NK-92 (cell line): ENCODE data around the gene KRT12.
"Not testable (repeated sequence)": the region's sequence is repeated elsewhere in the genome, so short reads cannot be mapped to it uniquely, and the experiment has no call there.

Experiments used
- DNase-seq: peaks from one replicate; lab custom pipeline; 2025; ENCODE audit not compliant: unreplicated experiment; lab: John Stamatoyannopoulos, UW

The KRT12 gene

GRCh38 chr17:40884708-40885512 is 17.9 kb upstream of the KRT12 start, which contains the start of gene KRT20:
KRT20 (minus strand) TSS chr17:40885242; CDS start chr17:40885185, 57 bp downstream.
- no peak for DNase-seq

GRCh38 chr17:40883626-40884334 is 16.8 kb upstream of the KRT12 start:
- DNase-seq, result no peak

- DNase-seq, result no peak
Measured at GRCh38 chr17:40883031-40883430, 16.0 kb upstream of the KRT12 start.

- DNase-seq, result no peak
Measured at GRCh38 chr17:40879026-40879425, 12.0 kb upstream of the KRT12 start.

- DNase-seq, result no peak
Measured at GRCh38 chr17:40878044-40878443, 11.0 kb upstream of the KRT12 start.

GRCh38 chr17:40873801-40874200 is 6.8 kb upstream of the KRT12 start:
- no peak for DNase-seq

- no peak for DNase-seq
Measured at GRCh38 chr17:40873255-40873654, 6.2 kb upstream of the KRT12 start.

GRCh38 chr17:40872416-40872815 is 5.4 kb upstream of the KRT12 start:
- DNase-seq, result no peak

- DNase-seq, result no peak
Measured at GRCh38 chr17:40871316-40871715, 4.3 kb upstream of the KRT12 start.

- no peak for DNase-seq
Measured at GRCh38 chr17:40870136-40870535, 3.1 kb upstream of the KRT12 start.

GRCh38 chr17:40864661-40865390 is 2.2 kb downstream of the KRT12 start:
- no peak for DNase-seq

GRCh38 chr17:40862985-40863733 is 3.9 kb downstream of the KRT12 start:
- DNase-seq, result no peak

- no peak for DNase-seq
Measured at GRCh38 chr17:40859536-40859935, 7.5 kb downstream of the KRT12 start.

- not testable (repeated sequence) for DNase-seq
Measured at GRCh38 chr17:40858667-40859066, 8.4 kb downstream of the KRT12 start.

GRCh38 chr17:40857535-40857934 is 9.5 kb downstream of the KRT12 start:
- no peak for DNase-seq

- DNase-seq, result no peak
Measured at GRCh38 chr17:40854175-40854814, 12.7 kb downstream of the KRT12 start.

GRCh38 chr17:40852364-40852763 is 14.7 kb downstream of the KRT12 start:
- DNase-seq, result no peak

- no peak for DNase-seq
Measured at GRCh38 chr17:40850293-40850972, 16.6 kb downstream of the KRT12 start.

- DNase-seq, result no peak
Measured at GRCh38 chr17:40849723-40850122, 17.3 kb downstream of the KRT12 start.
